CD4-positive, alpha-beta T cell (primary cell): ENCODE results near the gene PAK1. TPM values are rescaled to one million over a fixed set of nuclear protein-coding genes. Genes with fewer than 3 reads are reported as not detected.

ENCODE experiments used
- ATAC-seq: fragments of 200-7000 bp; cut with Tn5 transposase; one replicate; pipeline ENCODE4 v1.10.0; 2022; ENCODE audit warnings: mild to moderate bottlenecking; ENCODE audit not compliant: poor library complexity
- CTCF ChIA-PET: fragments of 350-600 bp; sonication (Branson Sonifier 250); formaldehyde crosslinking; loops from one replicate; lab custom pipeline; 2021; ENCODE audit warnings: antibody characterized with exemption, inconsistent platforms; lab: Charles Lee
- POLR2A ChIA-PET: fragments of 350-600 bp; sonication (Branson Sonifier 250); formaldehyde crosslinking; loops from one replicate; lab custom pipeline; 2021; ENCODE audit warnings: antibody characterized with exemption, inconsistent platforms; lab: Charles Lee
- DNase-seq, 14 experiments: peaks; one replicate each; pipeline ENCODE4 v3.0.0-alpha.2; 2013 to 2020; ENCODE audit warnings: mixed read lengths in 2 of 14
- H3K27ac ChIP-seq, 2 donors: one replicate each; pipeline versions ENCODE4 v1.5.1 to v1.7.0; 2013; ENCODE audit warnings: low read length in 2 of 2, low read depth in 1 of 2, mild to moderate bottlenecking in 1 of 2
- H3K27me3 ChIP-seq, 2 experiments: 1 replicate in 1 of 2; 2 replicates in 1 of 2; pipeline versions ENCODE4 v1.6.1 to v1.7.0; 2013; ENCODE audit warnings: low read length in 2 of 2, control low read depth in 1 of 2, mild to moderate bottlenecking in 1 of 2, moderate library complexity in 1 of 2; ENCODE audit not compliant: insufficient read depth in 2 of 2, control insufficient read depth in 1 of 2
- H3K36me3 ChIP-seq: one replicate; pipeline ENCODE4 v1.6.1; 2013; ENCODE audit warnings: low read length, control low read depth; ENCODE audit not compliant: insufficient read depth
- H3K4me1 ChIP-seq: one replicate; pipeline ENCODE4 v1.6.1; 2013; ENCODE audit warnings: low read length, control low read depth; ENCODE audit not compliant: insufficient read depth
- H3K4me3 ChIP-seq: one replicate; pipeline ENCODE4 v1.5.1; 2013; ENCODE audit warnings: mild to moderate bottlenecking, low read length, moderate library complexity
- H3K9me3 ChIP-seq, 2 experiments: 1 replicate in 1 of 2; 2 replicates in 1 of 2; pipeline versions ENCODE4 v1.6.1 to v1.7.0; 2013; ENCODE audit warnings: low read length in 2 of 2, mild to moderate bottlenecking in 2 of 2, control low read depth in 1 of 2, moderate library complexity in 1 of 2; ENCODE audit not compliant: control insufficient read depth in 1 of 2, insufficient read depth in 1 of 2
- H3K27ac Mint-ChIP-seq: one replicate; pipeline ENCODE4 v1.8.0; 2020; ENCODE audit warnings: mixed read lengths
- H3K27me3 Mint-ChIP-seq: one replicate; pipeline ENCODE4 v1.8.0; 2021; ENCODE audit warnings: mixed read lengths
- H3K36me3 Mint-ChIP-seq: one replicate; pipeline ENCODE4 v1.8.0; 2021; ENCODE audit warnings: low read depth, mixed read lengths
- H3K4me1 Mint-ChIP-seq: one replicate; pipeline ENCODE4 v1.8.0; 2021; ENCODE audit warnings: low read depth, mixed read lengths
- H3K4me3 Mint-ChIP-seq: one replicate; pipeline ENCODE4 v1.8.0; 2020; ENCODE audit warnings: mild to moderate bottlenecking, mixed read lengths
- H3K9me3 Mint-ChIP-seq: one replicate; pipeline ENCODE4 v1.8.0; 2020; ENCODE audit warnings: mixed read lengths
- CTCF ChIP-seq: fragments of 200-600 bp; IDR thresholded peaks from one replicate; pipeline ENCODE4 v1.8.0; 2022; ENCODE audit warnings: antibody characterized with exemption, mild to moderate bottlenecking
- intact Hi-C, 2 experiments: fragments of 100-400 bp; cut with DNase I in 1 of 2; cut with micrococcal nuclease in 1 of 2; formaldehyde crosslinking; loops; one replicate each; pipeline versions ENCODE4 v1.15.1 to v1.9.0; 2023 to 2025; cut with DNase I, micrococcal nuclease
- total RNA-seq, 174 experiments: library from RNA in 2 of 174; stranded (reverse) in 2 of 174; gene quantifications; one replicate each; pipeline ENCODE4 v1.2.3 and lab custom pipeline; 2021 to 2026

Gene PAK1
- total RNA-seq, 2 experiments from 2014 or later: 6.9 to 12.6 TPM

GRCh38 chr11:77353131-77353530, 120.8 kb downstream of the PAK1 start:
- Histone ChIP-seq H3K4me3 (no peak overlapping the region), H3K9me3 (no peaks in the 10 kb centered on the region), H3K36me3 (peaks cover 3% of the 10 kb centered on the region), H3K27me3 (no peaks in the 10 kb centered on the region), H3K4me1 (no peaks in the 10 kb centered on the region), H3K27ac (no peak overlapping the region)
- POLR2A ChIA-PET: no interaction called here
- H3K27ac Mint-ChIP-seq: no peak overlapping the region
- no peak for TF ChIP-seq CTCF
- H3K36me3 Mint-ChIP-seq: peaks cover 17% of the 10 kb centered on the region
- intact Hi-C loops: no loop called here
- CTCF ChIA-PET: no interaction called here
- no peaks in the 10 kb centered on the region for H3K27me3 Mint-ChIP-seq
- no peak for DNase-seq
- H3K4me1 Mint-ChIP-seq: no peaks in the 10 kb centered on the region
- H3K9me3 Mint-ChIP-seq: no peaks in the 10 kb centered on the region
- no peak overlapping the region for H3K4me3 Mint-ChIP-seq
- no peak for ATAC-seq

GRCh38 chr11:77351281-77351886, 122.5 kb downstream of the PAK1 start:
- Mint-ChIP-seq H3K4me1 (no peaks in the 10 kb centered on the region), H3K4me3 (no peak overlapping the region), H3K27me3 (no peaks in the 10 kb centered on the region), H3K9me3 (no peaks in the 10 kb centered on the region), H3K27ac (no peak overlapping the region), H3K36me3 (peaks cover 24% of the 10 kb centered on the region)
- CTCF ChIA-PET: no interaction called here
- intact Hi-C loops: no loop called here
- POLR2A ChIA-PET: no interaction called here
- no peak overlapping the region for H3K27ac ChIP-seq
- H3K9me3 ChIP-seq: no peaks in the 10 kb centered on the region
- TF ChIP-seq CTCF: no peak
- no peaks in the 10 kb centered on the region for H3K4me1 ChIP-seq
- H3K4me3 ChIP-seq: no peak overlapping the region
- no peaks in the 10 kb centered on the region for H3K36me3 ChIP-seq
- ATAC-seq (no peak), DNase-seq (no peak)
- H3K27me3 ChIP-seq: no peaks in the 10 kb centered on the region

- Mint-ChIP-seq H3K27me3 (no peaks in the 10 kb centered on the region), H3K4me3 (no peak overlapping the region), H3K36me3 (peaks cover 46% of the 10 kb centered on the region), H3K9me3 (no peaks in the 10 kb centered on the region), H3K4me1 (no peaks in the 10 kb centered on the region), H3K27ac (no peak overlapping the region)
- CTCF ChIA-PET: no interaction called here
- intact Hi-C loops: no loop called here
- Histone ChIP-seq H3K9me3 (no peaks in the 10 kb centered on the region), H3K27me3 (no peaks in the 10 kb centered on the region), H3K27ac (no peak overlapping the region), H3K36me3 (peaks cover 3% of the 10 kb centered on the region), H3K4me1 (no peaks in the 10 kb centered on the region), H3K4me3 (no peak overlapping the region)
- ATAC-seq (no peak), DNase-seq (no peak)
- no peak for TF ChIP-seq CTCF
- POLR2A ChIA-PET: no interaction called here
Measured at GRCh38 chr11:77347948-77348347, 125.9 kb downstream of the PAK1 start.
